Spleen (tissue), 7 donors: ENCODE data around the gene AP3S1.
"Not testable (repeated sequence)": the region's sequence is repeated elsewhere in the genome, so short reads cannot be mapped to it uniquely, and the experiment has no call there.

ENCODE experiments used
- CTCF ChIP-seq, 11 experiments: fragments of 200-600 bp in 7 of 11; fragments of 450-650 bp in 4 of 11; sonication (generic) in 4 of 11; IDR thresholded peaks in 8 of 11; conservative IDR thresholded peaks in 3 of 11; 1 replicate in 7 of 11; 2 replicates in 4 of 11; pipeline versions ENCODE4 v1.4.0 to v1.8.0; 2016 to 2021; ENCODE audit warnings: antibody characterized with exemption in 11 of 11, inconsistent platforms in 4 of 11, mild to moderate bottlenecking in 1 of 11
- POLR2A ChIP-seq, 3 donors: fragments of 450-650 bp; IDR thresholded peaks; one replicate each; pipeline ENCODE4 v1.5.1; 2017; ENCODE audit warnings: antibody characterized with exemption in 3 of 3, mild to moderate bottlenecking in 1 of 3
- POLR2AphosphoS5 ChIP-seq, 3 donors: sonication (generic); formaldehyde crosslinking; IDR thresholded peaks; one replicate each; pipeline ENCODE4 v1.5.1; 2017; ENCODE audit warnings: antibody characterized with exemption in 3 of 3
- donor health status: DM: no; HTN: no; CAD: no; lungs with moderate emphysema.
- donor health status: DM: no; HTN: no; CAD: no.
- donor health status: DM: no; HTN: no; CAD: no.

DNA sequence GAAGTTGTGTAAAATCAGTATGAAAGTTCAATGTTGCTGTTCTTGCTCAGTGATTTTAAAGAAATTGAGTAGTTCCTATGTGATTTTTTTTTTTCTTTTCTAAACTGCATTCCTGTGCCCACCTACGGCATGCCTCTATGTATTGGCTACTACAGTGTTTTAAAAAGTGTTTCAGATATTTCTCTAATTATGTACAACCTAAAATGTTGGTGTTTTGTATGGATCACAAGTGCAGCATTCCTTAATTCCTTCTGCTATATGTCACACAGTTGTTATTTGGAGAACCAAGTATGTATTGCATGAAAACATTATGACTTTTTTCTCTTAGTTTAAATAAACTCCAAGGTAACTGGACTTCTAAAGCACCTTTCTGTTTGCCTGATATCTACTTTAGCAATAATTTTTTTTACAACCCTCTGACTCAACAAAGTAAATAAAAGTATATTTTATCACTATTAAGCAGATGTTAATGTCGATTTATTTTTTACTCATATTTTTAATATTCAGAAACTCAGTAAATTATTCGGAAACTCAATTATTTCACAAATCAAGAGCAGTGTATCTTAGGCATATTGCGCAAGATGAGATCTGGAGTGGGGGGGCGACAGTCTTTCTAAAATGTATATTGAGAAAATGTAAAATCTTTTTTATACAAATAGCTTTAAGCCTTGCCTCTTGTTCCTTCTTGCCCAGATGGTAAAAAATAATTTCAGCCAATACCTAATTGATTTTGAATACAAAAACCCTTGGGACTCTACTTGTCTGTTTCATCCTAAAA lies 72.1 kb downstream of the AP3S1 start:
- TF ChIP-seq CTCF (IDR thresholded peaks at IDR 0.05 in 8 of 11, conservative IDR thresholded peaks at IDR 0.05 in 3 of 11); POLR2A (IDR thresholded peaks at IDR 0.05); POLR2AphosphoS5 (IDR thresholded peaks at IDR 0.05): not testable (repeated sequence)
